Renal pelvis (tissue), 4 donors: ENCODE measurements around the gene ORM1. TPM values are rescaled to one million over a fixed set of nuclear protein-coding genes. Genes with fewer than 3 reads are reported as not detected.

ENCODE experiments used
- DNase-seq: peaks from one replicate; pipeline ENCODE4 v3.0.0-alpha.2; 2013
- polyA plus RNA-seq, 3 donors: library from polyadenylated mRNA; unstranded; fragments of 120-200 nt; gene quantifications; one replicate each; pipeline ENCODE4 v1.2.1, GENCODE V29; 2013; ENCODE audit not compliant: insufficient read length in 3 of 3

ORM1 gene
- polyA plus RNA-seq, 3 donors: 0.53 TPM; not detected in 2

GRCh38 chr9:114287001-114287762 is 35.7 kb upstream of the ORM1 start:
- no peak for DNase-seq

- no peak for DNase-seq
These were observed 35.1 kb upstream of the ORM1 start for GRCh38 chr9:114287763-114288192.

- peak; percentile 51 for DNase-seq
These were observed 34.5 kb upstream of the ORM1 start for GRCh38 chr9:114288193-114289091.

- no peak for DNase-seq
These were observed 33.8 kb upstream of the ORM1 start for GRCh38 chr9:114289106-114289505.

GRCh38 chr9:114289571-114290481 is 33.1 kb upstream of the ORM1 start:
- no peak for DNase-seq

GRCh38 chr9:114290561-114290986 is 32.3 kb upstream of the ORM1 start:
- DNase-seq: no peak

GRCh38 chr9:114291064-114291474 is 31.8 kb upstream of the ORM1 start:
- peak; percentile 45 for DNase-seq

GRCh38 chr9:114291886-114292590 is 30.9 kb upstream of the ORM1 start:
- DNase-seq: no peak

- no peak for DNase-seq
These were observed 28.2 kb upstream of the ORM1 start for GRCh38 chr9:114294664-114295063.

- DNase-seq: no peak
These were observed 26.6 kb upstream of the ORM1 start for GRCh38 chr9:114296338-114296737.

GRCh38 chr9:114299286-114300152 is 23.4 kb upstream of the ORM1 start:
- DNase-seq: no peak

GRCh38 chr9:114300153-114300845 is 22.6 kb upstream of the ORM1 start:
- no peak for DNase-seq

GRCh38 chr9:114300846-114301797 is 21.8 kb upstream of the ORM1 start:
- no peak for DNase-seq

GRCh38 chr9:114301798-114302565 is 20.9 kb upstream of the ORM1 start:
- DNase-seq: no peak

GRCh38 chr9:114302727-114303126 is 20.2 kb upstream of the ORM1 start:
- no peak for DNase-seq

- DNase-seq: no peak
These were observed 19.3 kb upstream of the ORM1 start for GRCh38 chr9:114303571-114303970.

- DNase-seq: no peak
These were observed 18.9 kb upstream of the ORM1 start for GRCh38 chr9:114303977-114304376.
